A549 (cell line): ENCODE data around the gene ZBTB16. TPM values are rescaled to one million over a fixed set of nuclear protein-coding genes. Genes with fewer than 3 reads are reported as not detected.

Source experiments
- ATAC-seq, 2 experiments: fragments of 200-7000 bp in 1 of 2; fragments of >200 bp in 1 of 2; cut with Nextera tagmentation in 1 of 2; cut with Tn5 transposase in 1 of 2; 3 replicates each; pipeline versions ENCODE4 v1.8.0 to v1.9.1; 2018 to 2020; ENCODE audit warnings: mild to moderate bottlenecking in 1 of 2, moderate library complexity in 1 of 2
- CTCF ChIA-PET: fragments of 300-600 bp; sonication (Branson Sonifier 250); formaldehyde crosslinking; extraction: SDS; loops from one replicate; lab custom pipeline; 2021; ENCODE audit warnings: antibody characterized with exemption, inconsistent platforms; lab: Yijun Ruan, JAX
- POLR2A ChIA-PET: fragments of 350-600 bp; formaldehyde crosslinking; extraction: SDS; loops from one replicate; lab custom pipeline; 2021; ENCODE audit warnings: antibody characterized with exemption, inconsistent platforms; lab: Yijun Ruan, JAX
- DNase-seq, 2 experiments: peaks; one replicate each; pipeline versions ENCODE4 v3.0.0 to v3.0.0-alpha.2; 2011 to 2016; ENCODE audit warnings: low read depth in 1 of 2, low spot score in 1 of 2
- FAIRE-seq: peaks from 2 replicates; lab custom pipeline; 2011; peaks lifted over from hg19 to GRCh38; lab: Jason Lieb, UNC
- H3K27ac ChIP-seq, 2 experiments: fragments of >200 bp; sonication (Bioruptor Twin); formaldehyde crosslinking; 3 replicates each; pipeline ENCODE4 v1.5.1; 2016 to 2017
- H3K4me1 ChIP-seq: fragments of >200 bp; sonication (Bioruptor Twin); formaldehyde crosslinking; 3 replicates; pipeline ENCODE4 v1.6.1; 2016
- H3K4me2 ChIP-seq: fragments of >200 bp; sonication (Bioruptor Twin); formaldehyde crosslinking; 3 replicates; pipeline ENCODE4 v1.6.1; 2016
- H3K4me3 ChIP-seq: fragments of >200 bp; sonication (Bioruptor Twin); formaldehyde crosslinking; 3 replicates; pipeline ENCODE4 v1.5.1; 2016
- H3K9me3 ChIP-seq: fragments of >200 bp; sonication (Bioruptor Twin); formaldehyde crosslinking; 3 replicates; pipeline ENCODE4 v1.6.1; 2016
- CEBPB ChIP-seq, 2 experiments: fragments of >200 bp in 1 of 2; sonication (Bioruptor Twin) in 1 of 2; formaldehyde crosslinking in 1 of 2; IDR thresholded peaks; 2 replicates each; pipeline ENCODE4 v1.6.1; 2012 to 2016
- EHF ChIP-seq: fragments of 250-450 bp; sonication (Bioruptor Pico); IDR thresholded peaks from 2 replicates; pipeline ENCODE4 v1.5.0; 2020; ENCODE audit warnings: mild to moderate bottlenecking
- ELK1 ChIP-seq: fragments of 150-350 bp; IDR thresholded peaks from 2 replicates; pipeline ENCODE4 v1.6.1; 2014; ENCODE audit warnings: low read depth, mild to moderate bottlenecking, low read length
- ESRRA ChIP-seq: fragments of 150-350 bp; IDR thresholded peaks from 2 replicates; pipeline ENCODE4 v1.6.1; 2014; ENCODE audit warnings: mild to moderate bottlenecking, low read length, borderline replicate concordance
- HOXA7 ChIP-seq: fragments of 250-450 bp; sonication (Bioruptor Pico); IDR thresholded peaks from 2 replicates; pipeline ENCODE4 v1.5.0; 2020; ENCODE audit warnings: mild to moderate bottlenecking, moderate library complexity
- HOXB13 ChIP-seq: fragments of 250-450 bp; sonication (Bioruptor Pico); IDR thresholded peaks from 2 replicates; pipeline ENCODE4 v1.5.0; 2020; ENCODE audit warnings: low read depth, mild to moderate bottlenecking, moderate library complexity
- KDM5A ChIP-seq: fragments of 200-600 bp; sonication (generic); IDR thresholded peaks from 2 replicates; pipeline ENCODE4 v1.6.1; 2016; ENCODE audit warnings: antibody characterized with exemption, mild to moderate bottlenecking
- MAFK ChIP-seq: fragments of 450-650 bp; IDR thresholded peaks from 2 replicates; pipeline ENCODE4 v1.6.1; 2014; ENCODE audit not compliant: partially characterized antibody
- MAZ ChIP-seq: fragments of 150-350 bp; IDR thresholded peaks from 2 replicates; pipeline ENCODE4 v1.6.1; 2014; ENCODE audit warnings: antibody characterized with exemption, low read depth, low read length, borderline replicate concordance
- MYC ChIP-seq: IDR thresholded peaks from 2 replicates; pipeline ENCODE4 v1.6.1; 2012; ENCODE audit warnings: mild to moderate bottlenecking, inconsistent platforms, low read length, improper control_type of control experiment, borderline replicate concordance
- NFE2L2 ChIP-seq: fragments of 150-350 bp; conservative IDR thresholded peaks from 2 replicates; pipeline ENCODE4 v1.6.1; 2014; ENCODE audit warnings: low read length
- NPAS2 ChIP-seq: fragments of 250-450 bp; sonication (Bioruptor Pico); IDR thresholded peaks from 2 replicates; pipeline ENCODE4 v1.8.0; 2022; ENCODE audit warnings: mild to moderate bottlenecking, moderate library complexity, borderline replicate concordance
- NR3C1 ChIP-seq: fragments of >200 bp; sonication (Bioruptor Twin); formaldehyde crosslinking; IDR thresholded peaks from 3 replicates; pipeline ENCODE4 v1.6.1; 2017
- PHF8 ChIP-seq: fragments of 200-600 bp; sonication (generic); IDR thresholded peaks from 2 replicates; pipeline ENCODE4 v1.6.1; 2016; ENCODE audit warnings: low read depth, mild to moderate bottlenecking, antibody characterized with exemption, moderate library complexity, borderline replicate concordance
- POLR2A ChIP-seq: IDR thresholded peaks from 2 replicates; pipeline ENCODE4 v1.6.1; 2012; ENCODE audit warnings: mild to moderate bottlenecking, low read length
- SMC3 ChIP-seq: fragments of >200 bp; sonication (Bioruptor Twin); formaldehyde crosslinking; IDR thresholded peaks from 3 replicates; pipeline ENCODE4 v1.6.1; 2018; ENCODE audit warnings: inconsistent platforms
- ZSCAN20 ChIP-seq: fragments of 250-450 bp; sonication (Bioruptor Pico); IDR thresholded peaks from 2 replicates; pipeline ENCODE4 v1.8.0; 2022; ENCODE audit warnings: mild to moderate bottlenecking, moderate library complexity
- WGBS: methylation state at CpG from one replicate; pipeline ENCODE4 v1.1.6; 2017; ENCODE audit errors: missing lambda C conversion rate; 5-methylcytosine and 5-hydroxymethylcytosine counted together
- polyA plus RNA-seq, 4 experiments: library from polyadenylated mRNA; depleted of rRNA in 3 of 4; stranded (reverse); fragments of >200 nt; fragmentation: RNase III in 1 of 4; extraction: RNeasy Plus Mini Kit Qiagen cat#74134 plus additional on column Dnase treatment in 1 of 4; gene quantifications; 2 replicates in 3 of 4; 3 replicates in 1 of 4; pipeline ENCODE4 v1.2.3, GENCODE V29; 2011 to 2017
- TF ChIP-seq, protein P1 (sequence below): IDR thresholded peaks from 2 replicates; pipeline ENCODE4 v1.6.1; 2012
- TF ChIP-seq, protein P2 (sequence below): fragments of >200 bp; sonication (Bioruptor Twin); formaldehyde crosslinking; IDR thresholded peaks from 3 replicates; pipeline ENCODE4 v1.6.1; 2016
- TF ChIP-seq, protein P3 (sequence below): fragments of 250-450 bp; sonication (Bioruptor Pico); IDR thresholded peaks from 2 replicates; pipeline ENCODE4 v1.5.0; 2021; ENCODE audit warnings: mild to moderate bottlenecking, moderate library complexity, borderline replicate concordance
- TF ChIP-seq, protein P4 (sequence below): fragments of >200 bp; sonication (Bioruptor Twin); formaldehyde crosslinking; IDR thresholded peaks from 3 replicates; pipeline ENCODE4 v1.5.1; 2016

ZBTB16 gene
- polyA plus RNA-seq, 2 of the 4 experiments (the other 2 are of a cell fraction) = not detected

DNA sequence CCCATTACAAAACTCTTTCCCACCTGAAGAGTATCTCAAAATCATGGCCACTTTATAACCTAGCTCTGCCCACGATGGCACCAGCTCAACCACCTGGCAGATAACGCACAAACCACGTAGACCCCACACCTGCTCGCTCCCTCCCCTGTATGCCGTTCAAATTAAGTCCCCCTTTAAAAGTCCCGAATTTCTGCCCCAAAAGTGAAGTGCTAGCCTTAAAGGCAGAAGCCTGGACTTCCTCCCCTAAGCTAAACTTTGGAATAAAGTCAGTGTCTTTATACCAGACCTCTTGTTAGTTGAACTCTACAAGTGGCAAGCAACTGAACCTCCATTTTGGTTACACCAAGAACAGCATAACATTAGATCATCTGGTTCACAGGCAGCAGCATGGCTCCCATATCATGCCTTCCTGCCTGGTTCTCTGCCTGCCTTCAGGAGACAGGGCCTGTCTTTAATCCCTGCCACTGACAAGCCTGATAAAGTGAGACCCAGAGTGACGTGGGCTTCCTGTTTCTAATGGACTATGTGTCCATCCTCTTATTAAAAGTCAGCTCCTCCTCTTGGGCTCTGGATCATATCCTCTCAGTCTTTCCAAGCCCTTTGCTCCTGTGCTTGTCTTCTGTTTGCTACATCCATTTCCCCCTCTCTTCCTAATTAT lies 204.1 kb downstream of the ZBTB16 start (continued):
- TF ChIP-seq, protein P1, sequence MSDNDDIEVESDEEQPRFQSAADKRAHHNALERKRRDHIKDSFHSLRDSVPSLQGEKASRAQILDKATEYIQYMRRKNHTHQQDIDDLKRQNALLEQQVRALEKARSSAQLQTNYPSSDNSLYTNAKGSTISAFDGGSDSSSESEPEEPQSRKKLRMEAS = no peak
- TF ChIP-seq NFE2L2 = no peak
- TF ChIP-seq, protein P2, sequence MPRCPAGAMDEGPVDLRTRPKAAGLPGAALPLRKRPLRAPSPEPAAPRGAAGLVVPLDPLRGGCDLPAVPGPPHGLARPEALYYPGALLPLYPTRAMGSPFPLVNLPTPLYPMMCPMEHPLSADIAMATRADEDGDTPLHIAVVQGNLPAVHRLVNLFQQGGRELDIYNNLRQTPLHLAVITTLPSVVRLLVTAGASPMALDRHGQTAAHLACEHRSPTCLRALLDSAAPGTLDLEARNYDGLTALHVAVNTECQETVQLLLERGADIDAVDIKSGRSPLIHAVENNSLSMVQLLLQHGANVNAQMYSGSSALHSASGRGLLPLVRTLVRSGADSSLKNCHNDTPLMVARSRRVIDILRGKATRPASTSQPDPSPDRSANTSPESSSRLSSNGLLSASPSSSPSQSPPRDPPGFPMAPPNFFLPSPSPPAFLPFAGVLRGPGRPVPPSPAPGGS = no peak
- no peak for TF ChIP-seq MYC
- no peak for TF ChIP-seq ZSCAN20
- TF ChIP-seq NPAS2 = no peak
- TF ChIP-seq, all 56 proteins: peak for 0

DNA sequence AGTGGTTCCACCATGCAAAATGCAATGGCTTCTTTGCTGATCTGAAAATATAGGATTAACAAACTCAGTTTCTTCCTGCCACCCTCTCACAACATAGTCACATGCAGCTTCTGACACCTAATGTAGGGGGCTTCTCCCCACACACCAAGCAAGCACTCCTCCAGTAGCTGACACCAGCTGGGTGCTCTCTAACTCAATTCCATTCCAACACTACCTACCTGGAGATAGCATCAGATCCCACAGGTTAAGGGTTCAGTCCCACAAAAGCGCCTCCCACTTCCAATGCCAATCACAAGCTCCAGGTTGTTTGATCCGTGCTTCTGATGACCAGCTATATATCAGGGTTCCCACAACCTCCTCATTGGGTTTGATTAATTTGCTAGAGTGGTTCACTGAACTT lies 204.9 kb downstream of the ZBTB16 start:
- Histone ChIP-seq H3K9me3 (no peaks in the 10 kb centered on the region), H3K27ac (no peak overlapping the region), H3K4me1 (0 out of 3 replicates have a peak, but pooled peaks cover 5% of the 10 kb centered on the region), H3K4me2 (no peak overlapping the region), H3K4me3 (no peak overlapping the region)
- no peak for FAIRE-seq
- ChIA-PET POLR2A (no interaction called here), CTCF (interaction anchor here (5.1 to 11.2 kb wide), 6 partner anchors 12 to 459 kb away, joined by 27 to 315 read pairs (median 122); no protein-coding TSS in a partner anchor)
- no peak for DNase-seq
- ATAC-seq = no peak
- no peak for TF ChIP-seq KDM5A
- TF ChIP-seq HOXA7 = no peak
- TF ChIP-seq ESRRA = no peak
- TF ChIP-seq, protein P3, sequence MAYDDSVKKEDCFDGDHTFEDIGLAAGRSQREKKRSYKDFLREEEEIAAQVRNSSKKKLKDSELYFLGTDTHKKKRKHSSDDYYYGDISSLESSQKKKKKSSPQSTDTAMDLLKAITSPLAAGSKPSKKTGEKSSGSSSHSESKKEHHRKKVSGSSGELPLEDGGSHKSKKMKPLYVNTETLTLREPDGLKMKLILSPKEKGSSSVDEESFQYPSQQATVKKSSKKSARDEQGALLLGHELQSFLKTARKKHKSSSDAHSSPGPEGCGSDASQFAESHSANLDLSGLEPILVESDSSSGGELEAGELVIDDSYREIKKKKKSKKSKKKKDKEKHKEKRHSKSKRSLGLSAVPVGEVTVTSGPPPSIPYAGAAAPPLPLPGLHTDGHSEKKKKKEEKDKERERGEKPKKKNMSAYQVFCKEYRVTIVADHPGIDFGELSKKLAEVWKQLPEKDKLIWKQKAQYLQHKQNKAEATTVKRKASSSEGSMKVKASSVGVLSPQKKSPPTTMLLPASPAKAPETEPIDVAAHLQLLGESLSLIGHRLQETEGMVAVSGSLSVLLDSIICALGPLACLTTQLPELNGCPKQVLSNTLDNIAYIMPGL = no peak
- TF ChIP-seq MAFK = no peak
- TF ChIP-seq SMC3 = no peak
- TF ChIP-seq ELK1 = no peak
- TF ChIP-seq MAZ = no peak
- TF ChIP-seq, protein P4, sequence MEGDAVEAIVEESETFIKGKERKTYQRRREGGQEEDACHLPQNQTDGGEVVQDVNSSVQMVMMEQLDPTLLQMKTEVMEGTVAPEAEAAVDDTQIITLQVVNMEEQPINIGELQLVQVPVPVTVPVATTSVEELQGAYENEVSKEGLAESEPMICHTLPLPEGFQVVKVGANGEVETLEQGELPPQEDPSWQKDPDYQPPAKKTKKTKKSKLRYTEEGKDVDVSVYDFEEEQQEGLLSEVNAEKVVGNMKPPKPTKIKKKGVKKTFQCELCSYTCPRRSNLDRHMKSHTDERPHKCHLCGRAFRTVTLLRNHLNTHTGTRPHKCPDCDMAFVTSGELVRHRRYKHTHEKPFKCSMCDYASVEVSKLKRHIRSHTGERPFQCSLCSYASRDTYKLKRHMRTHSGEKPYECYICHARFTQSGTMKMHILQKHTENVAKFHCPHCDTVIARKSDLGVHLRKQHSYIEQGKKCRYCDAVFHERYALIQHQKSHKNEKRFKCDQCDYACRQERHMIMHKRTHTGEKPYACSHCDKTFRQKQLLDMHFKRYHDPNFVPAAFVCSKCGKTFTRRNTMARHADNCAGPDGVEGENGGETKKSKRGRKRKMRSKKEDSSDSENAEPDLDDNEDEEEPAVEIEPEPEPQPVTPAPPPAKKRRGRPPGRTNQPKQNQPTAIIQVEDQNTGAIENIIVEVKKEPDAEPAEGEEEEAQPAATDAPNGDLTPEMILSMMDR = no peak
- WGBS = 41% methylated on average over 2 of the region's 2 CpGs

DNA sequence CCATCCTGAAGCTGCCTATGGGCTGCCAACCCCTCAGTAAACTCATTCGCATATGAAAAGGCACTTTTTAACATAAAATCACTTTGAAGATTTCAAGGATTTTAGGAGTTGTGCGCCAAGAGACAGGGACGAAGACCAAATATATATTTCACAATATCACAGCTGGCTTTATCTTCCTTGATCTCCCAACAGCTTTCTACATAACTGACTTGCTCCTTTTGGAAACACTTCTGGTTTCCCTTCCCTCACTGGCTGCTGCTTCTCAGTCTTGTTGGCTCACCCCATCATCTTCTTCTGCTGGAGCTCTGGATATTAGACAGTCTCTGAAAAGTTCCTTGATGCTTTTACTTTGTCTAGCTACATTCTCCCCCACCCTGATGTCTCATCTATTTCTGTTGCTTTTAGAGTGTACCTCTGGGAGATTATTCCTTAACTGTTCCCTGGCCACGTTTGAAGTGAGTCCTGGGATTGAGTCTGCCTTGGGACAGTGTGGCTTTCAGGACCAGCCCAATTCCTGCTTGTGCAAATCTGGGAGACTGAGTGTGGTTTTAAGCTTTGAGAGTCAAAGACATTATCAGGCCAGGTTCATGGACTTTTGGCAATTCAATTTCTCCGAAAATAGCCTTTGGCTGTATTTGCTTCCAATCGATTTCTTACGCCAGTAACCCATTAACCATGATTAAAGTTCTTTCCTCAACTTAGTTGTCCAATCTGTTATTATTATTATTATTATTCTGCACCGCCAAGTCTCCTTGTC lies 205.8 kb downstream of the ZBTB16 start:
- CTCF ChIA-PET = interaction anchor here (1.2 to 11.2 kb wide), 8 partner anchors 11 to 460 kb away, joined by 3 to 315 read pairs (median 74); no protein-coding TSS in a partner anchor
- Histone ChIP-seq H3K9me3 (no peaks in the 10 kb centered on the region), H3K27ac (no peak overlapping the region), H3K4me1 (0 out of 3 replicates have a peak, but pooled peaks cover 5% of the 10 kb centered on the region), H3K4me3 (no peak overlapping the region), H3K4me2 (no peak overlapping the region)
- no peak for ATAC-seq
- no peak for DNase-seq
- WGBS = 68% methylated on average over 8 of the region's 8 CpGs
- POLR2A ChIA-PET = no interaction called here
- no peak for FAIRE-seq
- TF ChIP-seq ZSCAN20 (no peak), MAZ (no peak), CEBPB (IDR thresholded peaks at IDR 0.05) (no peak), PHF8 (no peak), POLR2A (no peak), HOXB13 (CRISPR knock-in tag) (no peak), NR3C1 (no peak), NPAS2 (no peak), MAFK (no peak), KDM5A (no peak), EHF (CRISPR knock-in tag) (no peak)
- TF ChIP-seq, protein P4 = no peak
